Fibroblast of lung (primary cell): Measurements from ENCODE around the gene CFAP57.

Experiments used
- CTCF ChIP-seq, 2 donors: IDR thresholded peaks in 1 of 2; conservative IDR thresholded peaks in 1 of 2; 1 replicate in 1 of 2; 2 replicates in 1 of 2; pipeline ENCODE4 v1.5.1; 2011 to 2012; ENCODE audit warnings: low read length in 2 of 2, control low read depth in 1 of 2, inconsistent platforms in 1 of 2, low read depth in 1 of 2, mild to moderate bottlenecking in 1 of 2
- EZH2 ChIP-seq: IDR thresholded peaks from 2 replicates; pipeline ENCODE4 v1.5.1; 2012; ENCODE audit warnings: low read length, control low read depth, mild to moderate bottlenecking; ENCODE audit errors: missing control alignments

GRCh38 chr1:43123031-43123430 is 49.1 kb upstream of the CFAP57 start:
- TF ChIP-seq CTCF (conservative IDR thresholded peaks at IDR 0.05 in 1 of 2, IDR thresholded peaks at IDR 0.05 in 1 of 2; ENCODE audit: low read depth in 1 of 2, low read length in 2 of 2) = no peak
- no peak for TF ChIP-seq EZH2
